ENCODE measurements around the gene EBF4.
"Not testable (repeated sequence)": the region's sequence is repeated elsewhere in the genome, so short reads cannot be mapped to it uniquely, and the experiment has no call there.

Gene EBF4

DNA sequence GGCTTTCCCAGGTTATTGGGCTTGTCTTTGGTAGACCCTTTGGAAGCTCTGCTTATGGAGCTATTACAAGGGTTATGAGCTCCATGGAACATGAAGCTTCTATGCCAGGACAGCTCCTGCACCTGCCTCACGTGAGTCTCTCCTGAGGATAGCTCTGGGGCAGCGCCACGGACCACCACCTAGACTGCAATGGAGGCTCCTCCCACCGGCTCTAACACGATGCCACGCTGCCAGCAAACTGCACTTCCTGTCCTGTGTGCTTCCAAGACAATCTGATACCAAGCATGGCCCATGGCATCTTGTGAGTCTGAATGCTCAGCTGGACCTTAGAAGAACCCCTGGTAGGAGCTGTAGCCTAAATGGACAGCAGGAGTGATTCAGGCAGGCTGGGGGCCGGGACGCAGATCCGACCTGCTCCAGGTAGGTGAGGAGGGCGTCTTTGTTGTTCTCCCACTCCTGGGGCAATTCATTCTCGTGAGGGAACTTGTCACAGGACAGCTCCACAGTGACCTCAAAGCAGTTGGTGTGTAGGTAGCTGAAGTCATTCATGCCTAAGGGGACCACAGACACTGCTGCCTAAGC is 102.4 kb downstream of the EBF4 start:
- DNase-seq (ENCODE audit: low read depth, low spot score): no peak

DNA sequence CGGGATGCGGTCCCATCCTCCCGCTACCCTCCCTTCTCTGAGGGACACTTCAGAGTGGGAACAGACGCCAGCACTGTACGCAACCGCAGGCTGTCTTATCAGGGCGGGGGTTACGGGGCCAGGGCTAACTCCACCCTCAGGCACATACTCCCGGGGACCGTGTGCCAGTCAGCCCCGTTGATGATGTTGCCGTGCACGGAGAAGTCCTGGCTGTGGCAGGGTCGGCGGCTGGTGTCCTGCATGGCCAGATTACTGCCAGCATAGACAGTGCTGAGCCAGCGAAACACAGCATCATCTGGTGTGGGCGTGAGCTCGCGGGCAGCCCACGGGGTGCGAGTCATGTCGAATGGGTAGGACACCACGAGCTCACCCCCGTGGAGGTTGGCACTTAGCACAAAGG is 102.9 kb downstream of the EBF4 start:
- no peak for DNase-seq (ENCODE audit: low read depth, low spot score)

DNA sequence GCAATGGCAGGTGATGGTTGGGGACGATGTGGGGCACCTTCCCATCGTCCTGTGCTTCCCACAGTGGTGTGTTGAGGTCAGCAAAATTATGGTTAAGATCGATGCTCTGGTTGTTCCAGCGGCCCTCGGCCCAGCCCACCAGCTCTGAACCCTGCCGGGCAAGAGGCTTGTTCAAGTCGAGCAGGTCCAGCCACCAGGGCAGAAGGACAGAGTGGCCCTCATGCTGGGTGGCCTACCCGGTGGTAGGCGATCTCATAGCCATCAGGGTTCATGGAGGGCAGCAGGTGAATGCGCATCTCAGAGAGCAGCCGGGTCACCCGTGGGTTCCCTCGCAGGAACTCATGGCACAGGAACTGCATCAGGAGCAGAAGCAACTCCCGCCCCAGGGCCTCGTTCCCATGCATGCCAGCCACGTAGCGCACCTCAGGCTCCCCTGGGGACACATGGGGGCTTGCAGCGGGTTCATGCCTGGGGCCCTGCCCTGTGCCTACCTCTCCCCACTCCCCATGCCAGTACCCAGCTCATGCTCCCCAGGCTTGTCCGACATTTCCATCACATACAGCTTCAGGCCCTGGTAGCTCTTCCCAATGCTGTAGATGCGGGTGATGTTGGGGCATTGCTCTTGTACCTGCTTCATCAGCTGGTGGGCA is 103.6 kb downstream of the EBF4 start:
- no peak for DNase-seq (ENCODE audit: low read depth, low spot score)

DNA sequence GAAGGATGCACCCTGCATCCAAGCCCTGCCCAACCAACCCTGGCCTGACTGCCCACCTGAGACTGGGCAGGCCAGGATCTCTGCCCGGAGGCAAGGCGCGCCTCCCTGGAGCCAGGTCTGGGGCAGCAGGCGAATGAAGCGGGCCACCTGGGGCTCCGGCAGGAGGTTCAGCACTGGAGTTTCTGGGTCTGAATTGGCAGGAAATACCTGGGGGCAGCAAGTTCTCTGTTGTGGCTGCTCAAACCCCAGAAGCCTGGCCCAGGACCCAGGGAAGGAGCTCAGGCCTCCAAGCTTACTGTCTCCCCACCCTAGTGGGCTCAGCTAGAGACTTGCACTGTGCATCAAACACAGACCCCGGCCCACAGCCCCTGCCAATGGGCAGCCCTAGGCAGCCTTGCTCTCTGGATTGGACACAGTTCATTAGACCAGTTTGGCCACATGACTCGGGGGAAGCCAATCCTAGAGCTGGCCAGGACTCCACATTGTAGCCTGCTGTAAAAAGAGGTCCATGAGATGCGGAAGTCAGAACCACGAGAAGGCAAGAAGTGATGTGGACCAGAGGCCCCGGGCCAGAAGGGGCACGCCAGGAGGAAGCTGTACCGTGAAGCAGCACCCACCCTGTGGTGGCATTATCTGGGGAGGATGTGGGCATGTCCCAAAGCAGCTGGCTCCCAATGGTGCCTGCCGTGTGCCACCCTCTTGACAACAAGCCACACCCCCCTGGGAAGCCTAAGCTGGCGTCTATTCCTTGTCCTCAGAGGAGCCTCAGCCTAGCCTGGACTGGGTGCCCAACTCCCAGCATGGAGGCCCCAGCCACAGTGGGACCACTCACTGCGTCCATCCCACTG is 104.8 kb downstream of the EBF4 start:
- no peak for DNase-seq (ENCODE audit: low read depth, low spot score)

DNA sequence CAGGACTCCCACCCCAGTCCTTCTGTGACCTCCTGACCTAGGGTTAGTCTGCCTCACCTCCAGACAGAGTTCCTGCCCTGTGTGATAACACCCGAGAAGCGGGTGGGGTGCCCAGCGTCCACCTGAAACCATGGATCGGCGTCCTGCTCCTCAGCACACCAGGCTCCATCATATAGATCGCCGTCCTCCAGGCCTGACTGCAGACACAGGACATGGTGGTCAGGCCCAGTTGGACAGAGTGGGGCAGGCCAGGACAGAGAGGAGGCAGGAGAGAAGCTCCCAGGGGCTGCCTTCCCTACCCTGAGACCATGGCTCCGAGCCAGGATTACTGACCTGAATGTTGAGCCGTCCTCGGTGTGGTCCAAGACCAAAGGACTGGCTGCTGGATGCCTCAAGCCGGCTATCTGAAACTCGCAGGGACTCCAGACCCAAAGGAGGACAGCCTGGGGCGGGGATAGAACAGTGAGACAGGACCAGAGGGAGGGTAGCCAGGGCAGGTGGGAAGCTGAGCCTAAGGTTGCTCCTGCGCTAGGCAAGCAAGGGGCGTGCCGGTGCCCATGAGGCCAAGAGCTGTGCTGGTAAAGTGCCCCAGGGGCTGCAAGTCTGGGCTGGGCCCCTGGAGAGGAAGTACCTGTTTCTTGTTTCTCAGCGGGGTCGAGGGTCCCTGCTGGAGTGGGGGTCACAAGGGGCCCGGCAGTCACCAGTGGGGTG is 105.7 kb downstream of the EBF4 start:
- no peak for DNase-seq (ENCODE audit: low read depth, low spot score)

DNA sequence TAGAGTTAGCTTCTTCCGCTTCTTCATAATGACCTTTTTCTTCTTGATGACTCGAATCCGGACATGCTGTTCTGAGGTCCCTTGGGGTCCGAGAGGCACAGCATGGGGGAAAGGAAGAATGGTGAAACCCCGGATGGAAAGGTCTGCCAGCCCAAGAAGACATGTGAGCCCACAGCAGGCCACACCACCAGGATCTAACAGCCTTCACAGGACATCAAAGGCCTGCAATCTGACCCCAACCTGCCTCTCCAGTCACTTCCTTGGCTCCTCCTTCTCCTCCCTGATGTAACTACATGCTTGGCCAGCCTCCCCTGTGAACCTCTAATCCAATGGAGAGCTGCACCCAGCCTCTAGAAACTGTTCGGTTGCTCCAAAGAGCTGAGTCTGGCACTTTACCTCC is 106.2 kb downstream of the EBF4 start:
- DNase-seq (ENCODE audit: low read depth, low spot score): no peak

DNA sequence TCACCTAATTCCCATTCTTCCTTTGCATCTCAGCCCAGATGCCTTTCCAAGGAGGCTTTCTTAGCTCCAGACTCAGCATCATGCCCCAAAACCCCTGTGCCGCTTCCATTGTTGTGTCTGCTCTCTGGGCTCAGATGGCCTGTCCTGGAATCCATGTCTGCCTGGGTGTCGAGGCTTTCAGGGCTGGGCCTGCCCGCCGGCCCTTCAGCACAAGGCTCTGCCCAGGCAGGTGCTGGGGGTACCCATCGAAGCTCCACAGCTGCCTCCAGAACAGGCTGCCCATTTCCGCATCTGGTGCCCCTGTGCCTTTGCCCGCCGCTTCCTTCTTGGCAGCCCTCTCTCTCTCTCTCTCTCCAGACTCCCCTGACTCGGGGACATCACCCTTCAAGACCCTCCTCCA is 106.7 kb downstream of the EBF4 start:
- DNase-seq (ENCODE audit: low read depth, low spot score): no peak

DNA sequence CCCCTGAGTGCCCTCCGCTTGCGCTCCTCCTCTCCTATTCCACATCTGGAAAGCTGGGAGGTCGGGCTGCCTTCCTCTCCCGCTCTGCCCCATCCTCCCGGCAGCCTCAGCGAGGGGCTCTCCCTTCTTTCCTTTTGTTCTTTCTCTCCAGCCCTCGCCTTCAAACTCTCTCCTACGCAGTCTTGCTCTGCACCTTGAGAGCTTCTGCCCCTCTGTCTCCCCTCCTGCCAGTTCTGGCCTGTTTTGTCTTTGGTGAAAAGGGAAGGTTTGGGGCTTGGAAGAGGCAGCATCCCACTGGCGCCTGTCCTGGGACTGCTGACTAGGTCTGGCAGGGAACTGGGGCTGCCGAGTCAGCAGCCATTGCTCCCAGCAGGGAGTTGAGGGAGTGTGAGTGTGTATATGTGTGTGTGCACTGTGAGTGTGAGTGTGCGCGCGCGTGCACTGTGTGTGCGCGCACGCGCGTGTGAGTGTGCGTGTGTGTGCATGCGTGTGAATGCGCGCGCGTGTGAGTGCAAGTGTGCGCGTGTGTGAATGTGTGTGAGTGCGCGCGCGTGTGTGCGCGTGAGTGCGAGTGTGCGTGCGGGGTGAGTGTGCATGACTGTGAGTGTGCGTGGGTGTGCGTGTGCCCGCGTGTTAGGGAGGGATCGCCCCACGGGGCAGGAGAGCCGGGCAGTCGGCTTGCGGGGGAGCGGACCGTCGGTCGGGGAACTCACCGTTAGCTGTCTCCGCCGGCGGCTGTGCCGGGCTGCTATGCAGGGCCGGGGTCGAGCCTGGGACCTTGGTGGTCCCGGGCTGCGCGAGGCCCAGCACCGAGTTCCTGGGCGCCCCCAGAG is 107.3 kb downstream of the EBF4 start:
- peak; percentile 51 for DNase-seq (ENCODE audit: low read depth, low spot score)

DNA sequence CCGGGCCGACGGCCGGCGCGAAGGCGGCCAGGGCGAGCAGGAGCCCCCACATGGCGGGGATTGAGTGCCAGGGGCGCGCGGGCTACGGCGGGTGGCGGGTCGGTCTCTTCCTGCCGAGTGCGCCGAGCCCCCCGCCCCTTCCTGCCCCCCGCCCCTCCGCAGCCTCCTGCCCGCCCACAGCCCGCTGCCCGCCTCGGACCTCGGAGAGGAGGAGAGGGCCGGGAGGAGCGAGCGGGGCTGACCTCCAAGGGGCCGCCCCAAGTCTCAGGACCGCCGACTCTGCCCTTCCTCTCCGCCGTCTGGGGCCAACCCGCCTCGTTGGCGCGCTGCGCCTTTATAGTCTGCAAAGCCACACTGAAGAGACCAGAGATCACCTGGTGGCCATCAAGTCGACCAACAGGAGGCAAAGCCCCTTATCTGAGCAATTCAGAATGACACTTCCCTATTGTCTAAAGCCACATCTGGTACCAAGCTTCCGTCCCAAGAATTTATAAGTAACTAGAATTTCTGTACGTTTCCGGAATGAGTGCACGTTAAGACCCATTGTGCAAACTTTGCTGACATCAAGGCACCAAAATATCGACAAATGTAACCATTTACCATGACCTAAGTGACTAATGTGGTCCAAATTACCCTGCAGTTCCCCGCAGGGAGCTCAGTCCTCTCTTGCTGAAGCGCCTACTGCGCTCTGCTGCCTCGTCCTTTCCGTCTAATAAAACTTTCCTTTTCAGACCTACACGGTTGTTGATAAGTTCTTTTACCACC is 108.1 kb downstream of the EBF4 start, which contains the start of gene CPXM1:
CPXM1 (minus strand) TSS at position 107 of the 765 bp plus-strand sequence; CDS start at position 52, 55 bp downstream.
- peak; percentile 51 for DNase-seq (ENCODE audit: low read depth, low spot score)

DNA sequence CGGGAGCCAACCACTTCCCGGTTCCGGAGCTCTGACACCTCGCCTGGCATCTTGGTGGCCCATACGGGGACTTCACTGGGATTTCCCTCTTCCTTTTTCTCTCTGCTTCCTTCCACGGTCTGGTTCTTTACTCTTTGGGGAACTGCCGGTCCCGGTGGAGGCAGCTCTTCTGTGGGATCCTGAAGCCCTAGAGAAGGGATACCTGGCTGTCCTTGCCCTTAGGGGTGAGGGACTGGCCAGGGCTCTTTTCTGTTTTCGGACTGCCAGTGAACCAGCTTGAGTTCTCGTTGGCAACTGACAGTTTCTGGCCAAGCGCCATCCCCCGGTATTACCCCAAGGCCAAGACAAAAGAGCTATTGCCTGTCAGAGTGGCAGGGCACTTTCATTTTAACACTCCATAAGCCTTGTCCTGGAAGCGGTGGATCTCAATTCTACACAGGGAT is 108.7 kb downstream of the EBF4 start:
- no peak for DNase-seq (ENCODE audit: low read depth, low spot score)

DNA sequence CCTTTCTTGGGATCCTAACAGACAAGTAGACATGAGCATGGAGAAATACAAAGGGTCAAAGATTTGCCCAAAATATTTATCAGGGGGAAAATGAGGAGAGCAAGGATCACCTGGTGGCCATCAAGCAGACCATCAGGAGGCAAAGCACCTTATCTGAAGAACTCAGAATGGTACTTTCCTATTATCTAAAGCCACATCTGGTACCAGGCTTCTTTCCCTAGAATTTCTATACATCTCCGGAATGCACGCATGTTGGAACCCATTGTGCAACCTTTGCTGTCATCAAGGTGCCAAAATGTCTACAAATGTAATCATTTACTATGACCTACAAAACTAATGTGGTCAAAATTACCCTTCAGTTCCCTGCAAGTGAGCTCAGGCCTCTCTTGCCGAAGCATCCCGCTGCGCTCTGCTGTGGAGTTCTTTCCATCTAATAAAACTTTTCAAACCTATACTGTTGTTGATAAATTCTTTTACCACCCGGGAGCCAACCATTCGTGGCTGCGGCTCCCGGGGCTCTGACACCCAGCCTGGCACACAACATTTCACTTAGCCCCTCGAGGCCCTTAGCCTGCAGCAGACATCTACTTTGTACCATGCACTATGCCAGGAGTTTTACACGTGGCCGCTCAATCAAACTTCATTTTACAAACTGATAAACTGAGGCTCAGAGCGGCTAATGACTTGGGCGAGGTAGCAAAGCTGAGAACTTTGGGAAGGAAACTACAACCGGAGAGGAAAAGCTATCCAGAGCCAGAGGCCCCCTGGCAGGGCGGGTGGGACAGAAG is 111.7 kb downstream of the EBF4 start:
- DNase-seq (ENCODE audit: low read depth, low spot score): no peak

DNA sequence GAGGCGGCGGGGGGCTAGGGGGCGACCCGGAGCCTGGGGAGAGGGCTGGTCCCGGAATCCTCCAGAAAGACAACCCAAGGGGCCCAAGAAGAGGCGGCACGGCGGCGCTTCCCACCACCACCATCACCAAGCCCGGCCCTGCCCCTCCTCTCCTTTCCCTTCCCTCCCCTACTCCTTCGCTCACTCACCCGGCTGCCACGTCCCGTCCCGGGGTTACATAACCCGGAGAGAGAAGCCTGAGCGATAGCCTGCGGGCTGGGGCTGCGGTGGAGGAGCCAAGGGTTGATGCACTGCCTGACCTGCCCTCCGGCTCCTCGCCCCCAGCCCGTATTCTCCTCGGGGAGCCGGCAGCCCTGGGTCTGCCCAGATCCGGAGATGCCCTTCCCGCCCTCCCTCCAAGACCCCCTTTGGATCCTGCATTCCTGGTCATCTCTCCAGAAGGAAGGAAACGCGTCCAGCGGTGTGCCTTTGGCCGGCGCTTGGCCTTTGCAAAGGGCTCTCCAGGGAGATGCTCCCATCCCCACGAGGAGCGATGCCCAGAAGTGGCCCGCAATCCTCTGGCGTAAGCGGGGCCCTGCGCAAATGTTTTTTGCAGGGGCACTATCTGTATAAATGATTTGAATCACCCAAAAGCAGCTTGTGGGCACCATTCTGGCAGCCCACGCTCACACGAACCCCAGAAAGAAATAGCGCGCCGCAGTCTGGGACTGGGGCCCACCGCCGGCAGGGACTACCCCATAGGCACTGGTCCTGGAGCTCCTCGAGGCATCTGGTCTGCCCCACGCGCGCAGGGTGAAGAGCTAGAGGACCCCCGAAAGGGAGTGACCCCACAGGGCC is 112.5 kb downstream of the EBF4 start:
- DNase-seq (ENCODE audit: low read depth, low spot score): peak; percentile 23

DNA sequence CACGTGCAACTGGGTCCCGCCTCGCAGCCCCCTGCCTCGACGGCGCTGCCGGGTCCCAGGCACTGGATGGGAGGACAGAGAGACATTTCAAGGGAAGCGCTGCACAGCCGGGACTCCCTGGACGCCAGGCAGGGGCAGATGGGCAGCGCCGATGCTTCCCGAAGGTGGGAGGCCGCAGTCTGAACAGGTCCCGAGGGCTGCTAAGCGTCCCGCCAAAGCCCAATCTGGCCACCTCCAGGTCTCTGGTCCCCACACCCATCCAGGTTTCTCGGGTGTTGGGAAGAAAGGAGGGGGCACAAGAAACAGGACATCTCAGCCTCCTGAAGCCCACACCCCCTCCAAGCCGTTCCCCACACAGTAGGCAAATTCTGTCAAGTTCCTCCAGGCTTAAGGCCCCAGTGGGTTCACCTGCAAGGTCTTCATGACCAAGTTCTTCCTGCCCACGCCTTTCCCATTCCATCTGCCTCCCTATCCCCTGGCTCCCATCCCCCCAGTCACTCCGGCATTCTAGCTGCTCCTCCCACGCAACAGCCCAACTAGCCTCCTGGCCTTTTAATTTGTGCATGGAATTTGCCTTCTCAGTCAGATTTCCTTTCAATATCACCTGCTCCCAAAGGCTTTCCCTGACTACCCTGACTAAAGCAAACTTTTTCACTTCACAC is 113.2 kb downstream of the EBF4 start:
- DNase-seq (ENCODE audit: low read depth, low spot score): no peak

DNA sequence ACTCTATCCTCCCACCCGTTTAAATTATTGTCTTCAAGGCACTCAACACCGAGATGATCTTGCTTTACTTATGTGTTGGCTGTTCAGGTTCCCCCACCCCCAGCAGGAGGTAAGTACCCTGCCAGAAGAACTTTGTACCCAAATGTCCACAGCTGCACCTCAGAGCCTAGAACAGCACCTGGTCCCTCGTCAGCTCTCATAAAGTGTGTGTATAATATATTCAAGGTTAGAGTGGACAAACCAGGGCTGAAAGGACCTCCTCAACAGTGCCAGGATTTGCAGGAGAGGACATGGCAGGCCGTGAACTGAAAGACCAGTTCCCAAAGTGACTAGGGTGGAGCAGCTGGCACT is 113.7 kb downstream of the EBF4 start:
- DNase-seq (ENCODE audit: low read depth, low spot score): no peak

DNA sequence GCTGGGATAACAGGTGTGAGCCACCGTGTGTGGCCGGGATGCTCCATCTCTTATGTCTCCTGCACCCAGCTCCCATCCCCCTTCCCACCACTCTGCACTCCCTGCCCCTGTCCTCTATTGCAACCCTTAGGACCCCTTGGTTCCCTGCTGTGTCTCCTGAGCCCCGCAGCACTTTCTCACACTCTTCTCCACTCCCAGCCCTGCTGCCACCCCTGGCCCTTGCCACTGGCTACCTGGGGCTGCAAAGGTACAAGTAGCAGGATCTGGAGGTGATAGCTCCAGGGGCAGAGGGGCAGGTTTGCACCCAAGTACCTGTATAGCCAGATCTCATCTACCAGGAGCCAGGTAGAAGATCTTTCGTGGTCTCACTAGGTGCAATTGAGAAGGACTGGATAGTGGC is 114.4 kb downstream of the EBF4 start:
- DNase-seq (ENCODE audit: low read depth, low spot score): no peak

DNA sequence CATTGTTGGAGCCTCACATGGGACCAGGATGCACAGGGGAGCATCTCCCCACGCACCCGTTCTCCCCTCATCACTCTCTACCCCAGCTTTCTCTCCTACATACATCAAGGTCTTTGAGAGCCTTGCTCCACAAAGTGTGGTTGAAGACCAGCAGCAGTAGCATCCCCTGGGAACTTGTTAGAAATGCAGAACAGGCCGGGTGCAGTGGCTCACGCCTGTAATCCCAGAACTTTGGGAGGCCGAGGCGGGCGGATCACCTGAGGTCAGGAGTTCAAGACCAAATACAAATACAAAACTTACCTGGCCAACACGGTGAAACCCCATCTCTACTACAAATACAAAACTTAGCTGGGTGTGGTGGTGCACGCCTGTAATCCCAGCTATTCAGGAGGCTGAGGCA is 115.3 kb downstream of the EBF4 start:
- DNase-seq (ENCODE audit: low read depth, low spot score): not testable (repeated sequence)

DNA sequence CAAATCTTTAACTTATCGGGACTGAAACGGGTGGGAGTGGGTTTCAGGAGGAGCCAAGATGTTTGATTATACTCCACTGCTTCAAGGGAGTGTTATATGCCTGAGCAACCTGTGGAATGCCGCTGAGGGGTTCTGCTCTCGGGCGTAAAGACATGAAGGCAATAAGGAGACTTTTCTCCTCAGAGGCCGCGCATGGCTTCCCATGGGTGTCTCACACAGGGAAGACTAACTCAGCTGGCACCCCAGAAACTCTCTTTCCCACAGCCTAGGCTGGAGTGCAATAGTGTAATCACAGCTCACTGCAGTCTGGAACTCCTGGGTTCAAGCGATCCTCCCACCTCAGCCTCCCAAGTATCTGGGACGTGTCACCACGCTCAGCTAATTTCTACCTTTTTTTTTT is 117.1 kb downstream of the EBF4 start:
- DNase-seq (ENCODE audit: low read depth, low spot score): no peak

All from astrocyte of the hippocampus (primary cell).